ENCODE measurements around the gene CTDP1. TPM values are rescaled to one million over a fixed set of nuclear protein-coding genes. Genes with fewer than 3 reads are reported as not detected.

CTDP1 gene
- total and polyA plus RNA-seq, 4 donors: 2.7 to 13.9 (median 10.5) TPM

DNA sequence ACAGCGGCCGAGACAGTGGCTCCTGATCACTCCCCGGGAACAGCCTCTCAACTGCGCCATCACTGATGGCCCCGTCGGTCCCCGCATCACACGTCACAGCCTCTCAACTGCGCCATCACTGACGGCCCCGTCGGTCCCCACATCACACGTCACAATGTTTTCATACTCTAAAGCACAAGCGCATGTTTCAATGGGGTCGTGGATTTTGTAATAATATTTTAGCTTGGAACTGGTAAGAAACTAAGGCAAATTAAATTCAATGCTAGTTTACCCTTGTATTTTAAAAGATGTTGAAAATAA, 44.2 kb upstream of the CTDP1 start:
- 94% methylated on average over 15 of the region's 15 CpGs for WGBS

DNA sequence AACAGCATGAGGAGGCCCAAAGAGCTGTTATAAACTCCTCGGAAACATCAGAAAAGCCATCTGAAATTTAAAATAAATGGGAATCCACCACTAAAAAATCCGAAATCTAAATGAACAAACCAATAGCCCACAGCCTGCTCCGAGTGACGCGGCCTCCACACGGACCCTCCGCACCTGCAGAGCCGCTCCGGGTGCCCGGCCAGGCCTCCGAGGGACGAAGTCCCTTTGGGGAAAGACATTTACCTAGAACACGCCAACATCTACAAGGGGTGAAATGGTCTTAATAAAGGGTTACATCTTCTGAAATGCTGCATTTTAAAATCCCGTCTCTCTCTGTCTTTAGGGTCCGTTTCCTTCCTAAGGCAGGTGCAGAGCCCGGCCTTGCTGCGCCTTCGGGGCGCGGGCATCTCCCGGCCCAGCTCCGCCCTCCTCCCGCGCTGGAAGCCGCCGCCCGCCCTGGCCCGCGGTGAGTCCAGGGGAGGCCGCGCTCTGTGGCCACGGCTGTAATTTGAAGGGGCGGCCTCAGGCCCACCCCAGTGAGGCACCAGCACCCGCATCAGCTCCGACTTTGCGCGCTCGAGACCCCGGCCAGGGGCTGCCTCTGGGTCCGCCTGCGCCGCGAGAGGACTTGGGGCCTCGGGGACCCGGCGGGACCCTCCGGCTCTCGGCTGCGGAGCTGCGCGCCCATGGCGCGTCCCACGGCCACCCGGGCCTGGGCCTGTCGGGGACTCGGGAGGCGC, 42.3 kb upstream of the CTDP1 start:
- Histone ChIP-seq H3K27me3 (ENCODE audit: control insufficient read depth in 4 of 4, insufficient read depth in 4 of 4, low read length in 3 of 4) (peaks cover 0 to 9% (median 0%) of the 10 kb centered on the region in 4 donors), H3K36me3 (ENCODE audit: control insufficient read depth in 4 of 4, insufficient read depth in 3 of 4, low read depth in 1 of 4, low read length in 3 of 4) (no peaks in the 10 kb centered on the region), H3K9me3 (ENCODE audit: control insufficient read depth in 4 of 4, low read length in 3 of 4) (peaks cover 0 to 3% (median 0%) of the 10 kb centered on the region in 4 donors), H3K27ac (ENCODE audit: low read depth in 1 of 2, low read length in 2 of 2) (no peak overlapping the region), H3K9ac (ENCODE audit: low read depth in 1 of 2, low read length in 2 of 2) (no peak overlapping the region), H3K4me3 (ENCODE audit: low read depth in 1 of 3, low read length in 3 of 3) (no peak overlapping the region), H3K4me1 (ENCODE audit: control insufficient read depth in 4 of 4, insufficient read depth in 4 of 4, low read length in 3 of 4) (no peaks in the 10 kb centered on the region)
- 37% methylated on average over 58 of the region's 58 CpGs for WGBS
- no peak for DNase-seq (ENCODE audit: low spot score)
- TF ChIP-seq YY1 (IDR thresholded peaks at IDR 0.05) (no peak), RAD21 (IDR thresholded peaks at IDR 0.05) (no peak), HNF4A (conservative IDR thresholded peaks at IDR 0.05) (no peak), HNF4G (IDR thresholded peaks at IDR 0.05) (no peak)
- TF ChIP-seq, protein P1, sequence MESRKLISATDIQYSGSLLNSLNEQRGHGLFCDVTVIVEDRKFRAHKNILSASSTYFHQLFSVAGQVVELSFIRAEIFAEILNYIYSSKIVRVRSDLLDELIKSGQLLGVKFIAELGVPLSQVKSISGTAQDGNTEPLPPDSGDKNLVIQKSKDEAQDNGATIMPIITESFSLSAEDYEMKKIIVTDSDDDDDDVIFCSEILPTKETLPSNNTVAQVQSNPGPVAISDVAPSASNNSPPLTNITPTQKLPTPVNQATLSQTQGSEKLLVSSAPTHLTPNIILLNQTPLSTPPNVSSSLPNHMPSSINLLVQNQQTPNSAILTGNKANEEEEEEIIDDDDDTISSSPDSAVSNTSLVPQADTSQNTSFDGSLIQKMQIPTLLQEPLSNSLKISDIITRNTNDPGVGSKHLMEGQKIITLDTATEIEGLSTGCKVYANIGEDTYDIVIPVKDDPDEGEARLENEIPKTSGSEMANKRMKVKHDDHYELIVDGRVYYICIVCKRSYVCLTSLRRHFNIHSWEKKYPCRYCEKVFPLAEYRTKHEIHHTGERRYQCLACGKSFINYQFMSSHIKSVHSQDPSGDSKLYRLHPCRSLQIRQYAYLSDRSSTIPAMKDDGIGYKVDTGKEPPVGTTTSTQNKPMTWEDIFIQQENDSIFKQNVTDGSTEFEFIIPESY (IDR thresholded peaks at IDR 0.05): no peak

More for the DNA sequence above, 44.2 kb upstream of the CTDP1 start:
- H3K4me1 ChIP-seq (ENCODE audit: control insufficient read depth in 4 of 4, insufficient read depth in 4 of 4, low read length in 3 of 4): no peaks in the 10 kb centered on the region
- no peaks in the 10 kb centered on the region for H3K36me3 ChIP-seq (ENCODE audit: control insufficient read depth in 4 of 4, insufficient read depth in 3 of 4, low read depth in 1 of 4, low read length in 3 of 4)
- H3K27me3 ChIP-seq (ENCODE audit: control insufficient read depth in 4 of 4, insufficient read depth in 4 of 4, low read length in 3 of 4): peaks cover 0 to 9% (median 0%) of the 10 kb centered on the region in 4 donors
- TF ChIP-seq, protein P2, sequence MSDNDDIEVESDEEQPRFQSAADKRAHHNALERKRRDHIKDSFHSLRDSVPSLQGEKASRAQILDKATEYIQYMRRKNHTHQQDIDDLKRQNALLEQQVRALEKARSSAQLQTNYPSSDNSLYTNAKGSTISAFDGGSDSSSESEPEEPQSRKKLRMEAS (IDR thresholded peaks at IDR 0.05): no peak
- no peak for TF ChIP-seq HNF4A (conservative IDR thresholded peaks at IDR 0.05)
- TF ChIP-seq RXRA (IDR thresholded peaks at IDR 0.05): no peak
- no peak for TF ChIP-seq EGR1 (IDR thresholded peaks at IDR 0.05; ENCODE audit: low read depth in 2 of 2)
- no peak for TF ChIP-seq JUND (IDR thresholded peaks at IDR 0.05)
- no peak overlapping the region for H3K27ac ChIP-seq (ENCODE audit: low read depth in 1 of 2, low read length in 2 of 2)
- DNase-seq (ENCODE audit: low spot score): no peak
- peaks cover 0 to 3% (median 0%) of the 10 kb centered on the region in 4 donors for H3K9me3 ChIP-seq (ENCODE audit: control insufficient read depth in 4 of 4, low read length in 3 of 4)
- no peak overlapping the region for H3K9ac ChIP-seq (ENCODE audit: low read depth in 1 of 2, low read length in 2 of 2)
- H3K4me3 ChIP-seq (ENCODE audit: low read depth in 1 of 3, low read length in 3 of 3): no peak overlapping the region

DNA sequence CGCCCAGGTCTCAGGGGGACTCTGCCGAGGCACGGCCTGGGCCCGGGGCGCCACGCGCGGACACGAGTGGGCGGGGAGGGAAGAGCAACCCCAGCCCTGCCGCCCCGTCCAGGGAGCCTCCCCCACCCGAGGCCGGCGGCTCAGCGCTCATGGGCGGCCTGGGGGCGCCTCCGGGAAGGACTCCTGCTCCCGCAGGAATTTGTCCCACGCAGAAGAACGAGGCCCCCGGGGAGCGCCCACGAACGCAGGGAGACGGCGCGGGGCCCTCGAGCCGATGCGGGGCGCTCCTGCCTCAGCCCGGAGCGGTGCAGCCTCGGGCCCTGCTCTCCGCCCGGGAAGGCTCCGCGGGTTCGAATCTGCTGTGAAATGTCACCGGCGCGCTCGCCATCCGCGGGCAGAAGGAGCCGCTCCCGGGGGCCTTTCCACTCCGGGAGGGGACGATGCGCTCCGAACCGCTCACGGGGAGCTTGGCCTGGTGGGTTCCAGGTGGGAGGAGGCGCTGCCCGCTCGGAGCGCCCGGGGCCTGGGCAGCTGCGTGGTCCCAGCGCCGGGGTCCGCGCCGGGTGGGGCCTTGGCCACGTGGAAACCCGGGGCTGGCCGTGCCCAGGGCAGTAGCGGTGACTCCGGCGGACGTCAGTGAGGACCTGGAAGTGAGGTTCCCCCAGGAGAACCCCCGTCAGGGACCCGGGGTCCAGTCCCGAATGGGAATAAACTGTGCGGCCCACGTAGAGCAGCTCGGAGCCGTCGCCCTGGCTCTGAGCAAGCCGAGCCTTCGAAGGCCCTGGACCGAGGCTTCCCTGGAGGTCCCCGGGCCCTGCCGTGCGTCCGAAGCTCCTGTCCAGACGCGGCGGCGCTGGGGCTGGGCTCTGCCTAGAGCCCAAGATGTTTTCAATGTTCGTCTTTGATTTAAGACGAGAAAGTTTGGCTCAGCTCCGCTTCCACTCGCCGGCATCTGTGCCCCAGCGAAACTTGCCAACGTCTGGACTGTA, 41.4 kb upstream of the CTDP1 start:
- no peaks in the 10 kb centered on the region for H3K4me1 ChIP-seq (ENCODE audit: control insufficient read depth in 4 of 4, insufficient read depth in 4 of 4, low read length in 3 of 4)
- no peak overlapping the region for H3K27ac ChIP-seq (ENCODE audit: low read depth in 1 of 2, low read length in 2 of 2)
- TF ChIP-seq FOXA1 (IDR thresholded peaks at IDR 0.05) (no peak), SP1 (IDR thresholded peaks at IDR 0.05) (no peak), RXRA (IDR thresholded peaks at IDR 0.05) (no peak), HNF4A (conservative IDR thresholded peaks at IDR 0.05) (no peak), YY1 (IDR thresholded peaks at IDR 0.05) (no peak), GABPA (IDR thresholded peaks at IDR 0.05 in 1 of 2, conservative IDR thresholded peaks at IDR 0.05 in 1 of 2) (no peak), FOXA2 (IDR thresholded peaks at IDR 0.05) (no peak), NR2F2 (IDR thresholded peaks at IDR 0.05) (no peak), HNF4G (IDR thresholded peaks at IDR 0.05) (no peak), JUND (IDR thresholded peaks at IDR 0.05) (no peak)
- DNase-seq (ENCODE audit: low spot score): no peak
- H3K36me3 ChIP-seq (ENCODE audit: control insufficient read depth in 4 of 4, insufficient read depth in 3 of 4, low read depth in 1 of 4, low read length in 3 of 4): no peaks in the 10 kb centered on the region
- 58% methylated on average over 99 of the region's 99 CpGs for WGBS
- peaks cover 0 to 3% (median 0%) of the 10 kb centered on the region in 4 donors for H3K9me3 ChIP-seq (ENCODE audit: control insufficient read depth in 4 of 4, low read length in 3 of 4)
- H3K4me3 ChIP-seq (ENCODE audit: low read depth in 1 of 3, low read length in 3 of 3): no peak overlapping the region
- peaks cover 0 to 9% (median 0%) of the 10 kb centered on the region in 4 donors for H3K27me3 ChIP-seq (ENCODE audit: control insufficient read depth in 4 of 4, insufficient read depth in 4 of 4, low read length in 3 of 4)
- no peak overlapping the region for H3K9ac ChIP-seq (ENCODE audit: low read depth in 1 of 2, low read length in 2 of 2)

All from liver (tissue), 9 donors.